Upper lobe of left lung (tissue), 6 donors: ENCODE results near the gene CARD11. TPM values are rescaled to one million over a fixed set of nuclear protein-coding genes. Genes with fewer than 3 reads are reported as not detected.

ENCODE experiments used
- ATAC-seq, 2 donors: fragments of 200-7000 bp; cut with Tn5 transposase; one replicate each; pipeline ENCODE4 v1.9.1; 2022; ENCODE audit warnings: mild to moderate bottlenecking in 2 of 2, moderate library complexity in 2 of 2; ENCODE audit not compliant: low FRiP score in 2 of 2
- DNase-seq, 2 donors: peaks; one replicate each; pipeline ENCODE4 v3.0.0-alpha.2; 2019 to 2020
- H3K27ac ChIP-seq, 4 donors: fragments of 200-600 bp; sonication (generic); one replicate each; pipeline ENCODE4 v1.5.1; 2016 to 2019
- H3K27me3 ChIP-seq, 4 donors: fragments of 200-600 bp; sonication (generic); one replicate each; pipeline ENCODE4 v1.5.1; 2017 to 2019
- H3K36me3 ChIP-seq, 4 donors: fragments of 200-600 bp; sonication (generic); one replicate each; pipeline ENCODE4 v1.5.1; 2016 to 2019
- H3K4me1 ChIP-seq, 4 donors: fragments of 200-600 bp; sonication (generic); one replicate each; pipeline ENCODE4 v1.5.1; 2018 to 2019
- H3K4me3 ChIP-seq, 4 donors: fragments of 200-600 bp; sonication (generic); one replicate each; pipeline ENCODE4 v1.5.1; 2017 to 2019; ENCODE audit warnings: mild to moderate bottlenecking in 2 of 4, moderate library complexity in 1 of 4
- H3K9me3 ChIP-seq, 4 donors: fragments of 200-600 bp; sonication (generic); one replicate each; pipeline ENCODE4 v1.5.1; 2018 to 2019
- EP300 ChIP-seq, 4 donors: sonication (generic); formaldehyde crosslinking; IDR thresholded peaks; one replicate each; pipeline ENCODE4 v1.5.1; 2017; ENCODE audit warnings: antibody characterized with exemption in 4 of 4, control low read depth in 2 of 4
- POLR2A ChIP-seq, 4 donors: fragments of 450-650 bp; IDR thresholded peaks; one replicate each; pipeline ENCODE4 v1.5.1; 2016 to 2017; ENCODE audit warnings: antibody characterized with exemption in 4 of 4, mild to moderate bottlenecking in 2 of 4
- POLR2AphosphoS5 ChIP-seq, 2 donors: sonication (generic); formaldehyde crosslinking; IDR thresholded peaks; one replicate each; pipeline ENCODE4 v1.5.1; 2017; ENCODE audit warnings: antibody characterized with exemption in 2 of 2
- WGBS, 2 donors: methylation state at CpG; one replicate each; pipeline ENCODE4 v1.1.5; 2017 to 2018; 5-methylcytosine and 5-hydroxymethylcytosine counted together
- total RNA-seq, 6 donors: library from RNA; depleted of rRNA in 4 of 6; stranded (reverse); fragments of >200 nt in 4 of 6; gene quantifications; one replicate each; pipeline versions ENCODE4 v1.1.0 to v1.2.1, GENCODE V29; 2016 to 2021
- TF ChIP-seq, protein P1 (sequence below), 6 experiments: fragments of 450-650 bp in 4 of 6; fragments of 200-600 bp in 2 of 6; sonication (generic) in 2 of 6; IDR thresholded peaks; one replicate each; pipeline ENCODE4 v1.5.1; 2016 to 2019; ENCODE audit warnings: antibody characterized with exemption in 6 of 6
- donor health status: DM: no; HTN: no; CAD: no; lungs with moderate emphysema.
- donor health status: DM: no; HTN: yes; CAD: no; lungs with severe emphysema.

CARD11 gene
- total RNA-seq, 6 donors from 2014 or later: 2.8 to 16.8 (median 6.8) TPM

DNA sequence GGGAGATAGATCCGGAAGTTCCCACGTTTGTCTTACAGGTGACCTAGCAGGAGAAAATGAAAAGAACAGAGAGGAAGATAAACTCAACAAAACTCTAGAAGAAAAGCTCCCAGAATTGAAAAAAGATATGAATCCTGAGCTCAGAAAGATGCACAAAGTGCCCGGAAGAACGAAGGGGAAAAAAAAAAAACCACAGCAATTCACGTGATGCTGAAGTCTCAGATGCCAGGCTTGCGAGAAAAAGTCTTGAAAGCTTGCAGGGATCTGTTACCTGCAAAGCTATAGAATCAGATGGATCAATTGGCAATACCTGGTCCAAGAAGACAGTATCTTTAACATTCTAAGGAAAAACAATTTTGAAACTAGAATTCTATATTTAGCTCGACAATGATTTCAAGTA, 33.5 kb downstream of the CARD11 start:
- Histone ChIP-seq H3K4me1 (no peaks in the 10 kb centered on the region), H3K4me3 (no peak overlapping the region), H3K27me3 (no peaks in the 10 kb centered on the region), H3K9me3 (peaks cover 0 to 8% (median 2%) of the 10 kb centered on the region in 4 donors), H3K27ac (no peak overlapping the region), H3K36me3 (no peaks in the 10 kb centered on the region)
- TF ChIP-seq, protein P1, sequence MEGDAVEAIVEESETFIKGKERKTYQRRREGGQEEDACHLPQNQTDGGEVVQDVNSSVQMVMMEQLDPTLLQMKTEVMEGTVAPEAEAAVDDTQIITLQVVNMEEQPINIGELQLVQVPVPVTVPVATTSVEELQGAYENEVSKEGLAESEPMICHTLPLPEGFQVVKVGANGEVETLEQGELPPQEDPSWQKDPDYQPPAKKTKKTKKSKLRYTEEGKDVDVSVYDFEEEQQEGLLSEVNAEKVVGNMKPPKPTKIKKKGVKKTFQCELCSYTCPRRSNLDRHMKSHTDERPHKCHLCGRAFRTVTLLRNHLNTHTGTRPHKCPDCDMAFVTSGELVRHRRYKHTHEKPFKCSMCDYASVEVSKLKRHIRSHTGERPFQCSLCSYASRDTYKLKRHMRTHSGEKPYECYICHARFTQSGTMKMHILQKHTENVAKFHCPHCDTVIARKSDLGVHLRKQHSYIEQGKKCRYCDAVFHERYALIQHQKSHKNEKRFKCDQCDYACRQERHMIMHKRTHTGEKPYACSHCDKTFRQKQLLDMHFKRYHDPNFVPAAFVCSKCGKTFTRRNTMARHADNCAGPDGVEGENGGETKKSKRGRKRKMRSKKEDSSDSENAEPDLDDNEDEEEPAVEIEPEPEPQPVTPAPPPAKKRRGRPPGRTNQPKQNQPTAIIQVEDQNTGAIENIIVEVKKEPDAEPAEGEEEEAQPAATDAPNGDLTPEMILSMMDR (IDR thresholded peaks at IDR 0.05): no peak
- no peak for TF ChIP-seq POLR2AphosphoS5 (IDR thresholded peaks at IDR 0.05)
- no peak for TF ChIP-seq EP300 (IDR thresholded peaks at IDR 0.05)
- no peak for TF ChIP-seq POLR2A (IDR thresholded peaks at IDR 0.05)
- 69 to 78% methylated on average over 7 of the region's 7 CpGs for WGBS, 2 donors
- DNase-seq (no peak), ATAC-seq (no peak)

DNA sequence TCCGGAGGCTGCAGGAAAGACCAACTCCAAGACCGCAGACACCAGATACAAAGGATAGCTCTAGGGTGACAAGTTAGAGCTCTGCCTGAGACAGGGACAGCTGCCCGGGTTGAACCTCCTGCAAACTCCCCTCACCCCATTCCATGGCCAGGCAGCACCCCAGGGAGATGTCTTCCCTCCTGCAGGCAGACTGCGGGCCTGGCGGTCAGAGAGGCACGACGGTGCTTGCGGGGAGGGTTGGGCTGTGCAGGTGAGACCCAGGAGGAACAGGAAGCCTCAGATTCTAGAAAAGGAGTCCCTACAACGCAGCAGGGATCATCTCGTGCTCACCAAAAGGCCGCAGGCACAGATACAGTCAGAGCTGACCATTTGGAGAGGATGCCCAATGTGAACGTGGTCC, 34.6 kb downstream of the CARD11 start:
- H3K36me3 ChIP-seq: no peaks in the 10 kb centered on the region
- no peak overlapping the region for H3K4me3 ChIP-seq
- no peak overlapping the region for H3K27ac ChIP-seq
- WGBS, 2 donors: 88% methylated on average over 8 to 12 of the region's 12 CpGs
- no peak for DNase-seq
- no peaks in the 10 kb centered on the region for H3K27me3 ChIP-seq
- peaks cover 0 to 8% (median 2%) of the 10 kb centered on the region in 4 donors for H3K9me3 ChIP-seq
- no peaks in the 10 kb centered on the region for H3K4me1 ChIP-seq
- no peak for ATAC-seq
- TF ChIP-seq, protein P1 (IDR thresholded peaks at IDR 0.05): no peak
- no peak for TF ChIP-seq EP300 (IDR thresholded peaks at IDR 0.05)
- no peak for TF ChIP-seq POLR2AphosphoS5 (IDR thresholded peaks at IDR 0.05)
- no peak for TF ChIP-seq POLR2A (IDR thresholded peaks at IDR 0.05)

DNA sequence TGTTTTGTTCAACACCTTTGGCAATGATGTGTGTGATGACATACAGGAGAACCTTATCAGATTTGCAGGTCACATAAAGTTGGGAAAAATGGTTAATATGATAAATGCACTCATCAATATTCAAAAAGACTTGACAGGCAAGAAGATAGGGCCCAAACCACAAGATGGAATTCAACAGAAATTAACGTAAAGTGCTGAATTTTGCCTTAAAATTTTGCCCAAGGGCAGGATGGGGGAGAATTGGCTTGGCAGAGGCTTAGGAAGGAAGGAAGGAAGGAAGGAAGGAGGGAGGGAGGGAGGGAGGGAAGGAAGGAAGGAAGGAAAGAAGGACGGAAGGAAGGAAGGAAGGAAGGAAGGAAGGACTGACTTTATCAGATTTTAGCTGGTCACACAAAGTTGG, 35.3 kb downstream of the CARD11 start:
- WGBS, 2 donors: 84 to 85% methylated on average over 2 of the region's 2 CpGs
- no peak for DNase-seq
- H3K27ac ChIP-seq: no peak overlapping the region
- TF ChIP-seq POLR2A (IDR thresholded peaks at IDR 0.05) (no peak), POLR2AphosphoS5 (IDR thresholded peaks at IDR 0.05) (no peak), EP300 (IDR thresholded peaks at IDR 0.05) (no peak)
- TF ChIP-seq, protein P1 (IDR thresholded peaks at IDR 0.05): no peak
- peaks cover 0 to 3% (median 1%) of the 10 kb centered on the region in 4 donors for H3K9me3 ChIP-seq
- no peak for ATAC-seq
- no peaks in the 10 kb centered on the region for H3K27me3 ChIP-seq
- no peaks in the 10 kb centered on the region for H3K36me3 ChIP-seq
- H3K4me3 ChIP-seq: no peak overlapping the region
- no peaks in the 10 kb centered on the region for H3K4me1 ChIP-seq

DNA sequence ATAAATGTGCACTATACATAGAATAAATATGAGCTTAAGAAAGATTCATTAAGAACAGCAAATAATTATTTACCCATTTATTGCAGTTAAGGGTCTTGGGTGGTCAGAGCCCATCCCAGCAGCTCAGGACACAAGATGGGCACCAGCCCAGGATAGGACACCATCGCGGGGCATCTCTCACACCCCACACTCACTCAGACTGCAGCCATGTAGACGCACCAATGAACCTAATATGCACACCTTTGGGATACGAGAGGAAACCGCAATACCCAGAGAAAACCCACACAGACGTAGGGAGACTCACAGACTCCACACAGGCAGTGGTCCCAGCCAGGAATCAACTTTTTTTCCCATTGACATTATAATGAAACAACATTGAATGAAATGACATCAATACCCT, 36.0 kb downstream of the CARD11 start:
- no peaks in the 10 kb centered on the region for H3K27me3 ChIP-seq
- WGBS, 2 donors: 92 to 94% methylated on average over 6 of the region's 6 CpGs
- no peaks in the 10 kb centered on the region for H3K4me1 ChIP-seq
- DNase-seq: no peak
- no peaks in the 10 kb centered on the region for H3K9me3 ChIP-seq
- no peak for ATAC-seq
- H3K27ac ChIP-seq: no peak overlapping the region
- TF ChIP-seq POLR2AphosphoS5 (IDR thresholded peaks at IDR 0.05): no peak
- TF ChIP-seq EP300 (IDR thresholded peaks at IDR 0.05): no peak
- TF ChIP-seq, protein P1 (IDR thresholded peaks at IDR 0.05): no peak
- no peak for TF ChIP-seq POLR2A (IDR thresholded peaks at IDR 0.05)
- no peak overlapping the region for H3K4me3 ChIP-seq
- no peaks in the 10 kb centered on the region for H3K36me3 ChIP-seq

DNA sequence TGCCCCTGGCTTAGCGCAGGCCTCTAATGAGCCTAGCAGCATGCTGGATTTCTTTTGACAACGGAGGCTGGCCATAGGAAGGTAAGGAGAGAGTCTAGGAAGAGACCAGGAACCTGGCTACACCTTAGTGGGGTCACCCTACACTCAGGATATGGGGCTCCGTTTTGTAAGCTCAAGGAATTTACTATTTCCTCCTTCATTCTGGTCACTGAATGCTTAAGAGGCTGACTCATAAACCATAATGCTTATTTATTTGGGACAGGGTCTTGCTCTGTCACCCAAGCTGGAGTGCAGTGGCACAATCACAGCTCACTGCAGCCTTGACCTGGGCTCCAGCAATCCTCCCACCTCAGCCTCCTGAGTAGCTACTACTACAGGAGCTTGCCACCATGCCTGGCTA, 38.4 kb downstream of the CARD11 start:
- DNase-seq: no peak
- Histone ChIP-seq H3K36me3 (no peaks in the 10 kb centered on the region), H3K27me3 (no peaks in the 10 kb centered on the region), H3K9me3 (no peaks in the 10 kb centered on the region), H3K4me3 (no peak overlapping the region), H3K4me1 (no peaks in the 10 kb centered on the region), H3K27ac (no peak overlapping the region)
- 75 to 81% methylated on average over 3 of the region's 3 CpGs for WGBS, 2 donors
- no peak for ATAC-seq
- no peak for TF ChIP-seq POLR2A (IDR thresholded peaks at IDR 0.05)
- TF ChIP-seq EP300 (IDR thresholded peaks at IDR 0.05): no peak
- TF ChIP-seq, protein P1 (IDR thresholded peaks at IDR 0.05): no peak
- no peak for TF ChIP-seq POLR2AphosphoS5 (IDR thresholded peaks at IDR 0.05)
